OCI-LY7 (cell line): ENCODE measurements around the gene CLEC18C.
"Not testable (repeated sequence)": the region's sequence is repeated elsewhere in the genome, so short reads cannot be mapped to it uniquely, and the experiment has no call there.

Experiments used
- EZH2phosphoT487 ChIP-seq: fragments of 200-600 bp; sonication (generic); IDR thresholded peaks from 2 replicates; pipeline ENCODE4 v1.6.1; 2018; ENCODE audit warnings: low read depth, borderline replicate concordance, mild to moderate bottlenecking, mixed run types, antibody characterized with exemption, low read length, moderate library complexity, mixed read lengths
- TF ChIP-seq, protein P1 (sequence below): fragments of 200-600 bp; sonication (generic); conservative IDR thresholded peaks from 2 replicates; pipeline ENCODE4 v1.5.1; 2014; ENCODE audit warnings: mild to moderate bottlenecking, antibody characterized with exemption, low read length, moderate library complexity, mixed read lengths

DNA sequence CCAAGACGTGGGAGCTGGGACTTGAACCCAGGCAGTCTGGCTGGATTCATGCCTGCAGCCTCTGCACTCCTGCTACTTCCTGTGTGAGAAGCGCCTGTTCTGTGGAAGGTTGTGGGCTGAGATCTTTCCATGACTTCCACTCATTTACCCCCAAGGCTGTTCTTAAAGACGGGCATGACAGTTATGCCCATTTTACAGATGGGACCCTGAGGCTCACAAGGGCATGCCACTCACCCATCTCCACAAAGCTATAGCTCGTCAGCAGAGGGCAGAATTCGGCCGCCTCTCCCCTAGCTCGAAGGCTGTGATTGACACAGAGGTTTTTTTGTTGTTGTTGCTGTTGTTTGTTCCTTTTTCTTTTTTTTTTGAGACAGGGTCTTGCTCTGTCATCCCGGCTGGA lies 26.5 kb downstream of the CLEC18C start:
- TF ChIP-seq, protein P1, sequence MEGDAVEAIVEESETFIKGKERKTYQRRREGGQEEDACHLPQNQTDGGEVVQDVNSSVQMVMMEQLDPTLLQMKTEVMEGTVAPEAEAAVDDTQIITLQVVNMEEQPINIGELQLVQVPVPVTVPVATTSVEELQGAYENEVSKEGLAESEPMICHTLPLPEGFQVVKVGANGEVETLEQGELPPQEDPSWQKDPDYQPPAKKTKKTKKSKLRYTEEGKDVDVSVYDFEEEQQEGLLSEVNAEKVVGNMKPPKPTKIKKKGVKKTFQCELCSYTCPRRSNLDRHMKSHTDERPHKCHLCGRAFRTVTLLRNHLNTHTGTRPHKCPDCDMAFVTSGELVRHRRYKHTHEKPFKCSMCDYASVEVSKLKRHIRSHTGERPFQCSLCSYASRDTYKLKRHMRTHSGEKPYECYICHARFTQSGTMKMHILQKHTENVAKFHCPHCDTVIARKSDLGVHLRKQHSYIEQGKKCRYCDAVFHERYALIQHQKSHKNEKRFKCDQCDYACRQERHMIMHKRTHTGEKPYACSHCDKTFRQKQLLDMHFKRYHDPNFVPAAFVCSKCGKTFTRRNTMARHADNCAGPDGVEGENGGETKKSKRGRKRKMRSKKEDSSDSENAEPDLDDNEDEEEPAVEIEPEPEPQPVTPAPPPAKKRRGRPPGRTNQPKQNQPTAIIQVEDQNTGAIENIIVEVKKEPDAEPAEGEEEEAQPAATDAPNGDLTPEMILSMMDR = not testable (repeated sequence)
- not testable (repeated sequence) for TF ChIP-seq EZH2phosphoT487
